Panc1 (cell line): ENCODE measurements around the gene CPXM1. TPM values are rescaled to one million over a fixed set of nuclear protein-coding genes. Genes with fewer than 3 reads are reported as not detected.

ENCODE experiments used
- ATAC-seq: fragments of 200-7000 bp; cut with Tn5 transposase; 2 replicates; pipeline ENCODE4 v1.9.1; 2020; ENCODE audit warnings: mild to moderate bottlenecking, moderate library complexity
- BruUV-seq: library from RNA; stranded (reverse); fragments of 400-500 nt; replicated peaks from 2 replicates; lab custom pipeline; 2021; lab: Mats Ljungman, UMichigan
- CTCF ChIA-PET: fragments of 300-600 bp; sonication (Branson Sonifier 250); formaldehyde crosslinking; loops from one replicate; lab custom pipeline; 2022; ENCODE audit warnings: antibody characterized with exemption; lab: Charles Lee
- POLR2A ChIA-PET: fragments of 300-600 bp; sonication (Branson Sonifier 250); formaldehyde crosslinking; loops from one replicate; lab custom pipeline; 2022; ENCODE audit warnings: antibody characterized with exemption; lab: Charles Lee
- DNase-seq: peaks from one replicate; pipeline ENCODE4 v3.0.0-alpha.2; 2010; ENCODE audit warnings: low read depth, low spot score
- H3K27ac ChIP-seq: 2 replicates; pipeline ENCODE4 v1.5.1; 2011; ENCODE audit warnings: mild to moderate bottlenecking, low read length, inconsistent platforms
- H3K27me3 ChIP-seq: fragments of 200-500 bp; sonication (Bioruptor generic); 2 replicates; pipeline ENCODE4 v1.6.0; 2014; ENCODE audit warnings: low read length, inconsistent platforms; ENCODE audit not compliant: control insufficient read depth, insufficient read depth
- H3K36me3 ChIP-seq: fragments of 200-500 bp; sonication (Bioruptor generic); 2 replicates; pipeline ENCODE4 v1.5.1; 2014; ENCODE audit warnings: inconsistent platforms, mild to moderate bottlenecking, low read length, moderate library complexity; ENCODE audit not compliant: control insufficient read depth, insufficient read depth
- H3K4me1 ChIP-seq: 2 replicates; pipeline ENCODE4 v1.5.1; 2011; ENCODE audit warnings: inconsistent platforms, mild to moderate bottlenecking, low read length, moderate library complexity; ENCODE audit not compliant: control insufficient read depth, insufficient read depth
- H3K4me3 ChIP-seq, 2 experiments: 2 replicates each; pipeline ENCODE4 v1.5.1; 2011 to 2012; ENCODE audit warnings: low read depth in 2 of 2, low read length in 2 of 2, mild to moderate bottlenecking in 2 of 2, inconsistent platforms in 1 of 2, moderate library complexity in 1 of 2
- H3K9me3 ChIP-seq: fragments of 200-500 bp; sonication (Bioruptor generic); 2 replicates; pipeline ENCODE4 v1.5.1; 2014; ENCODE audit warnings: low read depth, mild to moderate bottlenecking, inconsistent platforms, low read length, moderate library complexity; ENCODE audit not compliant: control insufficient read depth, insufficient read depth
- POLR2AphosphoS5 ChIP-seq: IDR thresholded peaks from 2 replicates; pipeline ENCODE4 v1.6.1; 2012; ENCODE audit warnings: mild to moderate bottlenecking, low read depth, low read length, moderate library complexity
- REST ChIP-seq, 2 experiments: IDR thresholded peaks; 2 replicates each; pipeline ENCODE4 v1.6.1; 2011 to 2012; ENCODE audit warnings: low read depth in 2 of 2, control low read depth in 1 of 2, low read length in 1 of 2, mild to moderate bottlenecking in 1 of 2, moderate library complexity in 1 of 2; ENCODE audit not compliant: insufficient read depth in 1 of 2
- SIN3A ChIP-seq: IDR thresholded peaks from 2 replicates; pipeline ENCODE4 v1.6.1; 2012; ENCODE audit warnings: low read depth, mild to moderate bottlenecking, low read length, moderate library complexity, borderline replicate concordance; ENCODE audit not compliant: insufficient read depth
- TCF7L2 ChIP-seq: IDR thresholded peaks from 2 replicates; pipeline ENCODE4 v1.6.1; 2011; ENCODE audit warnings: mild to moderate bottlenecking, low read depth, low read length, inconsistent platforms
- in situ Hi-C: cut with HindIII; loops from 2 replicates; pipeline ENCODE4 v1.10.0; 2016; ENCODE audit warnings: low sequenced_read_pairs, low pct_unique_long_range_greater_than_20kb
- intact Hi-C: fragments of 100-400 bp; cut with micrococcal nuclease; formaldehyde crosslinking; loops from one replicate; pipeline ENCODE4 v1.10.0; 2022; ENCODE audit not compliant: unreplicated experiment
- total RNA-seq: library from RNA; stranded (reverse); gene quantifications from one replicate; pipeline ENCODE4 v1.2.1, GENCODE V29; 2021; ENCODE audit not compliant: unreplicated experiment
- TF ChIP-seq, protein P1 (sequence below): fragments of 450-650 bp; IDR thresholded peaks from 2 replicates; pipeline ENCODE4 v1.5.1; 2017; ENCODE audit warnings: mild to moderate bottlenecking

Gene CPXM1
- total RNA-seq, 1 experiment from 2014 or later = not detected

DNA sequence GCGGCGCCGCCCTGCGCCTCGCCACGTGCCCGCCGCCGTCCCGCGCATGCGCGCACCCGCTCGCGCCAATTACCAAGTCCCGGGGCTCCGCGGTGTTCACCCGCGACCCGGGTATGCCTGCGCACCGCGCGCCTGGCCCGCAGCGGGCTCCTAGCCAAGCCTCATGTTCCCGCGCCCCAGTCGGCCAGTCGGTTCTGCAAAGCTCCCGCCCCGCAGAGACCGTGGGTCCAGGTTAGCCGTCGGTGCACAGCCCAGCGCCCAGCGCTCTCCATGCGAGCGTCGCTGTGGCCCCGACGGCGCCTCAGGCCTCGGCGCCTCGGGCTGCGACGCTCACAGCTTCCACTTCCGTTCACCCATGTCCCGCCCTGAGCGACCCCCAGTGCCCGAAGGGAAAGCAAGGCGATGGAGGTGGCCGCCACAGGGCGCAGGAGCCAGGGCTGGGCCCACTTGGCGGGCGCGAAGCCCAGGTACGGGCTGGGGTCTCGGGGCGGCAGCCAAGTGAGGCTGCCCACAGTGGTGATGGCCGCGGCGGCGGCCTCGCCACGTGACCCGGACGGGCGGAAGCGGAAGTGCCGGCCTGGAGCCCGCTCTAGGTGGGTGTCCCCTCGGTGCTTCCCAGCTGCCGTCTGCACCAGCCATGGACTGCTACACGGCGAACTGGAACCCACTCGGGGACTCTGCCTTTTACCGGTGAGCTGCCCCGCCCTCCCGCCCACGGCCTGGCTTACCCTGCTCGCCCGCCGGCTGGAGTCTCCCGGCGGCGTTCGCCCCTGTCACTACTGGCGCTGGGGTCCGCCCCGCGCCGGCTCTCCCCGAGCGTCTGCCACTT, 39.9 kb upstream of the CPXM1 start, which contains the start of the genes PCED1A and VPS16:
TSS of gene PCED1A (minus strand) at position 518 of the 829 bp plus-strand sequence. CDS start 743 bp downstream, outside the sequence.
TSS of gene VPS16 (plus strand) at position 608 of the 829 bp plus-strand sequence. CDS start at position 638, 30 bp downstream.
- ChIA-PET POLR2A (interaction anchor here (0.5 kb wide), 1 partner anchor 89 kb away, joined by 6 read pairs; no protein-coding TSS in a partner anchor), CTCF (no interaction called here)
- ATAC-seq = peak; percentile 99
- peak within 1 kb of the TSS; percentile 93 for H3K27ac ChIP-seq
- intact Hi-C loops (no loop called here), in situ Hi-C loops (no loop called here)
- H3K9me3 ChIP-seq = no peaks in the 10 kb centered on the region
- no peaks in the 10 kb centered on the region for H3K27me3 ChIP-seq
- no TSS peak for BruUV-seq
- TF ChIP-seq, protein P1, sequence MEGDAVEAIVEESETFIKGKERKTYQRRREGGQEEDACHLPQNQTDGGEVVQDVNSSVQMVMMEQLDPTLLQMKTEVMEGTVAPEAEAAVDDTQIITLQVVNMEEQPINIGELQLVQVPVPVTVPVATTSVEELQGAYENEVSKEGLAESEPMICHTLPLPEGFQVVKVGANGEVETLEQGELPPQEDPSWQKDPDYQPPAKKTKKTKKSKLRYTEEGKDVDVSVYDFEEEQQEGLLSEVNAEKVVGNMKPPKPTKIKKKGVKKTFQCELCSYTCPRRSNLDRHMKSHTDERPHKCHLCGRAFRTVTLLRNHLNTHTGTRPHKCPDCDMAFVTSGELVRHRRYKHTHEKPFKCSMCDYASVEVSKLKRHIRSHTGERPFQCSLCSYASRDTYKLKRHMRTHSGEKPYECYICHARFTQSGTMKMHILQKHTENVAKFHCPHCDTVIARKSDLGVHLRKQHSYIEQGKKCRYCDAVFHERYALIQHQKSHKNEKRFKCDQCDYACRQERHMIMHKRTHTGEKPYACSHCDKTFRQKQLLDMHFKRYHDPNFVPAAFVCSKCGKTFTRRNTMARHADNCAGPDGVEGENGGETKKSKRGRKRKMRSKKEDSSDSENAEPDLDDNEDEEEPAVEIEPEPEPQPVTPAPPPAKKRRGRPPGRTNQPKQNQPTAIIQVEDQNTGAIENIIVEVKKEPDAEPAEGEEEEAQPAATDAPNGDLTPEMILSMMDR = no peak
- TF ChIP-seq SIN3A (no peak), TCF7L2 (no peak), POLR2AphosphoS5 (0 out of 2 replicates have a peak, but pooled peaks have one; percentile 30), REST (IDR thresholded peaks at IDR 0.05; ENCODE audit: insufficient read depth in 1 of 2, low read depth in 2 of 2, low read length in 1 of 2) (no peak; a peak in 1 of 4 replicates)
- H3K36me3 ChIP-seq = no peaks in the 10 kb centered on the region
- H3K4me3 ChIP-seq = peak within 1 kb of the TSS; percentile 79 to 85
- H3K4me1 ChIP-seq = no peaks in the 10 kb centered on the region
- peak; percentile 22 for DNase-seq

DNA sequence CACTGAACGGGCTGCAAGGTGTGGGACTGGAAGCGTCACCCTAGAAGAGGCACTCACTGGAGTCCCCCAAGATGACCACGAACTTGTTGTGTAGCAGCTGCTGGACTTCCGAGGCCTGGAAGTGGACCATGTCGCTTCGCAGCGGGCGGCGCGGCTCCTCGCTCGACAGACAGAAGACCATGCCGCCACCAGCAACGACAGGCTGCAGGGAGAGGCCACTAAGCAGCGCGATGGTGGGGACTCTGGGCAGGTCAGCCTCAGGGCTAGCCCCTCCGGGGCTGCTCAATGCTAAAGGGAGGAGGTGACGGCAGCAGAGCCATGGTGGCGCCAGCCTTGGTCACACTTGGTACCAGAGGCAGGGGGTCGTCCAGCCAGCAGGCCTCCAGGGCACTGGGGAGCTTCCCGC, 39.3 kb upstream of the CPXM1 start:
- no peak for DNase-seq
- ATAC-seq = no peak
- Histone ChIP-seq H3K27ac (peak overlapping the region; percentile 93; the same call in 1 of the 2 replicates), H3K4me3 (peak overlapping the region; percentile 79 to 85), H3K36me3 (no peaks in the 10 kb centered on the region), H3K27me3 (no peaks in the 10 kb centered on the region), H3K9me3 (no peaks in the 10 kb centered on the region), H3K4me1 (no peaks in the 10 kb centered on the region)
- POLR2A ChIA-PET = interaction anchor here (0.5 kb wide), 1 partner anchor 88 kb away, joined by 6 read pairs; no protein-coding TSS in a partner anchor
- no TSS peak for BruUV-seq
- intact Hi-C loops = no loop called here
- in situ Hi-C loops = no loop called here
- CTCF ChIA-PET = no interaction called here
- TF ChIP-seq POLR2AphosphoS5 (no peak), REST (IDR thresholded peaks at IDR 0.05; ENCODE audit: insufficient read depth in 1 of 2, low read depth in 2 of 2, low read length in 1 of 2) (no peak), TCF7L2 (no peak), SIN3A (no peak)
- TF ChIP-seq, protein P1 = no peak
